Peyer's patch (tissue), 4 donors: ENCODE measurements around the gene MT1HL1.

Source experiments
- CTCF ChIP-seq, 6 experiments: fragments of 450-650 bp in 4 of 6; fragments of 200-600 bp in 2 of 6; sonication (generic) in 1 of 6; IDR thresholded peaks; one replicate each; pipeline ENCODE4 v1.5.1; 2017 to 2019; ENCODE audit warnings: antibody characterized with exemption in 6 of 6, mild to moderate bottlenecking in 3 of 6, moderate library complexity in 1 of 6
- POLR2A ChIP-seq, 2 donors: fragments of 450-650 bp; IDR thresholded peaks; one replicate each; pipeline ENCODE4 v1.5.1; 2017; ENCODE audit warnings: antibody characterized with exemption in 2 of 2, mild to moderate bottlenecking in 2 of 2, moderate library complexity in 2 of 2

- no peak for TF ChIP-seq POLR2A (IDR thresholded peaks at IDR 0.05)
- no peak for TF ChIP-seq CTCF (IDR thresholded peaks at IDR 0.05)
Observed at GRCh38 chr1:237011432-237011831, 7.2 kb upstream of the MT1HL1 start.
